Stimulated activated CD4-positive, alpha-beta T cell treated with anti-CD3 and anti-CD28 coated beads, Interleukin-4, amount 100 ng/mL, for 24 hours (primary cell): ENCODE results near the gene LCLAT1.

ENCODE experiments used
- DNase-seq: peaks from one replicate; pipeline ENCODE4 v3.0.0-alpha.2; 2020

The LCLAT1 gene

GRCh38 chr2:30680121-30680520 lies 233.1 kb downstream of the LCLAT1 start:
- DNase-seq, result no peak

- no peak for DNase-seq
Measured at GRCh38 chr2:30681022-30681421, 234.0 kb downstream of the LCLAT1 start.

- DNase-seq, result no peak
Measured at GRCh38 chr2:30683236-30683956, 236.3 kb downstream of the LCLAT1 start.

- DNase-seq, result no peak
Measured at GRCh38 chr2:30684026-30684425, 237.0 kb downstream of the LCLAT1 start.

DNA sequence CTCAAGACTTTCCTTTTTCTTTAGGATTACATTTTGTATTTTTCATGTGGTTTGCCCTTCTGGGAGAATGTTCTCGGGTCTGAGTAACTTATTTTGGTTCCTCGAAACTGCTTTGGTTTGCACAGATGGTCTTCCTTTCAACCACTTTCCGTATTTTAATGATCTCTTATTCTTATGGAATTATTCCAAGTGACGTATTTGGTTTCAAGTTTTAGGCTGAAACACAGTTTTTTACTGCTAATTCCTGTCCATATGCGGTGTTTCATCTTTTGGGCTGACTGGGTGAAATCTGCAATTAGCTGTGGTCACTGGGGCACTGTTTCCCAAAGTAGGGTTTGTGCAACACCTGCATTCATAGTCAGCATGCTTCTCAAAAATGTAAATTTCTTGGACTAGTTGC lies 237.5 kb downstream of the LCLAT1 start:
- no peak for DNase-seq

DNA sequence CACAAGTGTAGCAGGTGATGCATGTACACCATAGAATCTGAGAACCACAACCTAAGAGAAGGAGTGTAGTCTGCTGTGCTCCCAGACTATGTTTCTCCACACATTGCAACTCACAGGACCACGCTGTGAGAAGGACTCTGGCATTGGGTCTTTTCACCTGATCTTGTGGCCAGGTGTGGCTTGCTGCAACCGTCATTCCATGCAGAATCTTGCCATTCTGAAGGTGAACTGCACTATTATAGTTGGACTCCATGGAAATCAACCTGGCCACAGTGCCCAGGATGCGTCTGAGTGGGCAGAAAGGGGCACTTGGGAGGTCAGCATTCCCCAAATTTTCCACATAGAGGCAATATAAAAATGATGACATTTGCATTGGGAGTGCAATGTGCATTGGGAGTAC lies 237.9 kb downstream of the LCLAT1 start:
- no peak for DNase-seq

GRCh38 chr2:30686000-30686399 lies 239.0 kb downstream of the LCLAT1 start:
- DNase-seq, result no peak

- DNase-seq, result no peak
Measured at GRCh38 chr2:30686669-30687068, 239.6 kb downstream of the LCLAT1 start.

- no peak for DNase-seq
Measured at GRCh38 chr2:30688956-30689401, 241.9 kb downstream of the LCLAT1 start.

GRCh38 chr2:30689496-30690125 lies 242.6 kb downstream of the LCLAT1 start:
- no peak for DNase-seq

- no peak for DNase-seq
Measured at GRCh38 chr2:30690126-30690561, 243.1 kb downstream of the LCLAT1 start.

DNA sequence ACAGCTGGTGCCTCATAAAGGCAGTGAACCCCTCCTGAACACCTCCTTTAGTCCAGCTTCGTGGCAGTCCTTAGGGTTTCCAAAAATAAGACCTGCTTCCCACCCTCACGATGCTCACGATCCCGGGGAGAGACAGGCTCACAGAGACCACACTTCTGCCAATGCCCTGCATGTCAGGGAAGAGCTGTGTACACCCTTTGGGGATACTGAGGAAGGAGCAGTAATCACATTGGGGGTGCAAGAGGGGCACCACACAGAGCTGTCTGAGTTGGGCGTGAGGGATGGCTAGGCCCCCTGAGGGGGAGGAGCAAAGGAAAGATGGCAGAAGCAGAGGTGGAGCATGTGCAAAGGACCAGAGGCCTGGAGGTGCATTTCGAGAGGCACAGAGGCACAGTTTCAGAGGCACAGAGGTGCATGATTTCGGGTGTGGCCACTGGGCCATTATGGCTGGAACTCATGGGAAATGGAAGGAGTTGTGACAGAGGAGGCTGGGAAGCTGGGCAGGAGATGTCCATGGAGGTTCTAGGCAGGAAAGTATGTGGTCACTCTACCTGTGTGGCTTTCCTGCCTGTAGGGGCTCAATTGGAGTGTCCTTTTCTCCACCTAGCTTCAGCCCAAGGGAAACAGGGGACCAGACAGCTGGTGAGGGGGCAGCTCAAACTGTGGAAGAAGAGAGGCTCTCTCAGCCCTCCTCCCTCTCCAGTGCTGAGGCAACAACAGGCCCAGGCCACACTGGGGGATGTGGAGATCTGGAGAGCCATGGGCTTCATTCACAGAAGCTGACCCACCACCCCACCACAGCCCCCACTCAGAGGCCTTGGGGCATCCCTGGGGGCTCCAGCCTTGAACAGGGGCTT lies 244.3 kb downstream of the LCLAT1 start:
- DNase-seq, result no peak

DNA sequence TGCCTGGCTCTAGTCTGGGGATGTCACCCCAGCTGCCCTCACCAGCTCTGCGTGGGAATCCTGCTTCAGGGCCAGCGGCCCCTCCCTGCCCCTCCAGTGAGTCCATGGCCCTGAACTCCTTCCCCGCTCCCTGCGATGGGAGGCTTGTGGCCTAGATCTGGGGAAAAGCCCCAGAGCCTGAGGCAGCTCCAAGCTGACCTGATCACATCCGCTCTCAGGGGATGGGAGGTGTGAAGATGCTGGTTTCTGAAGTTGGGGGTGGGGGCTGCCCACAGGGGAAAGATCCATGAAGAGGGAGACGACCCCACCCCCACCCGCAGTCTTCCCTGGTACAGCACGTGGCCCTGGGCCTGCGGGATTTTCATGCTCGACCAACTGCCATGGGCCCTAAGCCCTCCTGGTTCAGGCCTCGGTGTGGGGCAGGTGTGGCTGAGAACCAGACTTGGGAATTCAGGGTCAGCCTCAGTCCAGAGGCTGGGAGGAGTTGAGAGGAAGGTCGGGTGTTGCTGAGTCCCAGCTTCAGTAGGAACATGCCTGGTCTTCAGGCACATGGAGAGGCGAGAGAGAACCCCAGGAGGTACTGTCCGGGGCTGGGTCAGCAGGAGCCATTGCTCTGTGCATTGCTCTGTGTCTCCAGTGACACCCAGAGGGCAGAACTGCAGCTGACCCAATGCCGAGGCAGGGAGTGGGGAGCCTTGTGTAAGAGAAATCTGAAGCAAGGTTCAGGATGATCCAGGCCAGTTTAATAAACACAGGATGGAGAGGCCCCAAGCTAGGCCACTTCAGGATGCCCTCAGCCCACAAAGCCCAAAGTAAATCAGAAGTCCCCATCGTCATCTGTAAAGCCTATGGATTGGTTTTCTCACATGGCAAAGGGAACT lies 245.1 kb downstream of the LCLAT1 start:
- no peak for DNase-seq

- DNase-seq, result no peak
Measured at GRCh38 chr2:30692829-30693275, 245.8 kb downstream of the LCLAT1 start.
